GM18520 (cell line): ENCODE data around the gene TOGARAM2.

Experiments used
- ATAC-seq: cut with Tn5 transposase; IDR thresholded peaks from one replicate; pipeline ENCODE4 v1.9.1; 2021; ENCODE audit not compliant: unreplicated experiment

Gene TOGARAM2

GRCh38 chr2:29051730-29052129, 70.6 kb downstream of the TOGARAM2 start:
- ATAC-seq, result no peak

GRCh38 chr2:29052807-29053206, 71.7 kb downstream of the TOGARAM2 start:
- no peak for ATAC-seq

- no peak for ATAC-seq
Measured at GRCh38 chr2:29053223-29053622, 72.1 kb downstream of the TOGARAM2 start.

- no peak for ATAC-seq
Measured at GRCh38 chr2:29053670-29054400, 72.7 kb downstream of the TOGARAM2 start.

- ATAC-seq, result no peak
Measured at GRCh38 chr2:29054430-29054829, 73.3 kb downstream of the TOGARAM2 start.

- no peak for ATAC-seq
Measured at GRCh38 chr2:29055601-29056000, 74.5 kb downstream of the TOGARAM2 start.

- ATAC-seq, result no peak
Measured at GRCh38 chr2:29056452-29056851, 75.4 kb downstream of the TOGARAM2 start.

- ATAC-seq, result no peak
Measured at GRCh38 chr2:29057006-29057405, 75.9 kb downstream of the TOGARAM2 start.

GRCh38 chr2:29059624-29060023, 78.5 kb downstream of the TOGARAM2 start:
- ATAC-seq, result no peak

GRCh38 chr2:29060441-29060840, 79.3 kb downstream of the TOGARAM2 start:
- ATAC-seq, result no peak

- ATAC-seq, result no peak
Measured at GRCh38 chr2:29061176-29061575, 80.1 kb downstream of the TOGARAM2 start.

GRCh38 chr2:29061616-29062015, 80.5 kb downstream of the TOGARAM2 start:
- no peak for ATAC-seq

- no peak for ATAC-seq
Measured at GRCh38 chr2:29062371-29062770, 81.3 kb downstream of the TOGARAM2 start.

GRCh38 chr2:29063056-29063455, 82.0 kb downstream of the TOGARAM2 start:
- no peak for ATAC-seq

- ATAC-seq, result no peak
Measured at GRCh38 chr2:29063646-29064345, 82.7 kb downstream of the TOGARAM2 start.

GRCh38 chr2:29064346-29064715, 83.2 kb downstream of the TOGARAM2 start:
- ATAC-seq, result no peak

GRCh38 chr2:29064746-29065067, 83.6 kb downstream of the TOGARAM2 start:
- no peak for ATAC-seq

- no peak for ATAC-seq
Measured at GRCh38 chr2:29065068-29065811, 84.1 kb downstream of the TOGARAM2 start.

- no peak for ATAC-seq
Measured at GRCh38 chr2:29066271-29066860, 85.3 kb downstream of the TOGARAM2 start.

GRCh38 chr2:29066997-29067605, 86.0 kb downstream of the TOGARAM2 start:
- ATAC-seq, result no peak

- ATAC-seq, result no peak
Measured at GRCh38 chr2:29068513-29068912, 87.4 kb downstream of the TOGARAM2 start.
